Hematopoietic multipotent progenitor cell treated with erythropoietin and hydrocortisone succinate and interleukin-3 and kit ligand, for 15 days (in vitro differentiated cells): ENCODE results near the gene LYRM2.

Experiments used
- DNase-seq: peaks from one replicate; pipeline ENCODE4 v3.0.0-alpha.2; 2015; ENCODE audit warnings: low spot score

Gene LYRM2

DNA sequence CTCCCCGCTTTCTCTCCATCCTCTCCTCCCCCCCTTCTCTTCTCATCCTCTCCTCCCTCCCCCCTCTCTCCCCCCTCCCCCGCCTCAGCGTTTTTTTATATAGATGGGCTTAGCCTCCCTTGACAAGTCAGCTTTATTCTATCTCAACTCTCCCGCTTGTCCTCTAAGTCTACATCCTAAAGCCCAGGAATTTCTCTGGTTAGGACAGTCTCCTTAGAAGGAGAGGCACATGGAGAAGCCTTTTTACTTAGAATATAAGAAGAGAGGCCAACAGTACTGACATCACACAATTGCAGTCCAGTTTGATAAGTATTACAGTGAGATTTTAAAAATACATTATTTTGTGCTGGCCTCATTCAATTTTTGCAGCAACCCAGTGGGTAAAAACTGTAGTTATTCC, 83.5 kb downstream of the LYRM2 start:
- DNase-seq = no peak

DNA sequence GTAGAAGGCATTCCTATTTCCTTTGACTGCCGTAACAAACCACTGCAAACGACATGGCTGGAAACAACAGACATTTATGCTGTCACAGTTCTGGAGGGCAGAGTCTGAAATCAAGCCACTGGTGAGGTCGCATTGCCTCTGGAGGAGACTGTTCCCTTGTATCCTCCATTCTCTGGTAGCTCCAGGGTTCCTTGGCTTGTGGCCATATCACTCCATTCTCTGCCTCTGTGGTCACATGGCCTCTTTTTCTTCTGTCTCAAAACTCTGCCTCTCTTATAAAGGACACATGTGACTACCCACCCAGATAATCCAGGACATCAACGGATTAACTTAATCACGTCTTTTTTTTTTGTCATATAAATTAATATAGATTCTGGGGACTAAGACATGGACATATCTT, 84.4 kb downstream of the LYRM2 start:
- DNase-seq = no peak

DNA sequence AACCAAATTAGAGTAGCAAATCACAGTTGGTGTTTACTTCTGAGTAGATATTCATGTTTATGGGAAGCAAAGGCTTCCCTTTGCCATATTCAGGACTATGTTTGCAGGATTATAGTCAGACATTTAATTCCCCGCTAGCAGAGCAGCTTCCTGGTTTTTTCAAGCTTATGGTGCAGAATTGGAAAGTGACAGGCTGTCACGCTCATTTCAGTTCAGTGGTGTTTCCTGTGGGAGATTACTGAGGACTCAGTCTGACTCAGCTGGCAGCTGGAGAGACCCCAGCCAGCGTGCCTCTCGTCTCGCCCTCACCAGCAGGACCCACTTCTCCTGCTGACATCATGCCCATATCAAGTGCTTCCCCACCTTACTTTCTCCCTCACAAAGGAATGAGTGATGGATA, 85.1 kb downstream of the LYRM2 start:
- DNase-seq = no peak

DNA sequence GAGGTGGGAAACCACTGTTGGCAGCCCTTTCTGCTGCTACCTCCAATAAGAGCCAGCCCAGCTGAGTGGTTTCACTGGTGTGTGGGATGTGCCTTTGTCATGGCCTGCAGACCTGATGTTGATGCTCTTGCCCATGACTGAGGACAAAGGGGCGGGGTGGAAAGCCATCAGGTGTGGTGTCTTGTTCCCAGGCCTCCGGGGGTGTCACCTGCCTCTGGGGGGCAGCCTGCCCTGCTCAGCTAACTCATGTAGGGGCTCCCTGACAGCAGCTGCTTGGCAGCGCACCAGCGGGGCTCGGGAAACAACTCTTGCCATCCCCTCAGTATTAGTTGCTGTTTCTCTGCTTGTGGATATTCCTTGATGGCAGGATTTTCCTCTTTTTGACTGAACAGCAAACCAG, 91.3 kb downstream of the LYRM2 start:
- DNase-seq = no peak

DNA sequence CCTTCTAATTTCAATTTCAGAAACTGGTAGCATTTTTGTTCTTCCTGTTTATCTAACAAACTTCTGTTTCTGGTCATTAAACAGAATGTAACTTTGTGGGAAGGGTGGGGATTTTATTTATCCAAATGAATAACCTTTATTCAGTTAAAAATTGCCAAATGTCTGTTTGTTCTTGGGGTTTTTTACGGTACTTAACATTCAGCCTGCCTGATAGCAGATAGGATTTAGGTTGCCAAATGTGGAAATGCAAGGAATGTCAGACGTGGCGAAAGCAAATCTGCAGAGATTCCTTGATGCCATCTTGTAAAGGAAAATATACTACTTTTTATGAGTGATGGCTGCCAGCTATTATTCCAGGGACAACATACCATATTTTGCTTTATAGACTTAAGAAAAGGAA, 95.7 kb downstream of the LYRM2 start:
- DNase-seq = no peak

DNA sequence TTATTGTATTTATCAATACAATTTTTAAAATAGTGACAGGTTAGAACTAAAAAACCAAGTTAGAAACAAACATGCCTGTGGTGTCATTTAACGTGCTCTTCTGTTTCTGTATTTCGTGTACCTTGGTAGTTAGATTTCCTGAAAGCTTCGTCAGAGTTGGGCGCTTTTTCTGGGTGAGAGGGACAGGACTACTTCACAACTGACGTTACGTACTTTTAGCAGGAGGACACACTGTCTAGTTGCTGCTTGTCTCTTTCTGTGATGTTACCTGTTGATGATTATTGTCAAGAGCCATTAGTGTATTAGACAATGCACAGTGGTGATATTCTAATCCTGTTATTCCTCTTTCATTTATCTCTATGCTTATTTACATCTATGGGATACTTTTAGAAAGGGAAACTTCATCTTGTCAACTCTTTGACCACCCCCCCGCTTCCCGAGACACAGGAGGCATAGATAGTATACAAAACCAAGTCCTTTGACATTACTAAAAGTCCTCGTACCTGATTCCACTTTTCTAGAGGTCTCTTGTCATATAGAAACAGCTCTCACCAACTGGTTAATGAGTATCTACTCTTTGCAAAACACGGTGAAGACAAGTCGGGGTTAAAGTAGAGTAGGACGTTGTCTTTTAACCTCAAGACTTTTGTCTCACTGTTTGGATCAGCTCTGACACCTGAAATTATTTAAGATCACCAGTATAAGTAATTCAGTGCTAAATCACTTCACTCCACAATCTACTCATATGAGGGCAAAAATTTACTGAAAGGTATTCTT, 96.3 kb downstream of the LYRM2 start:
- DNase-seq = no peak

DNA sequence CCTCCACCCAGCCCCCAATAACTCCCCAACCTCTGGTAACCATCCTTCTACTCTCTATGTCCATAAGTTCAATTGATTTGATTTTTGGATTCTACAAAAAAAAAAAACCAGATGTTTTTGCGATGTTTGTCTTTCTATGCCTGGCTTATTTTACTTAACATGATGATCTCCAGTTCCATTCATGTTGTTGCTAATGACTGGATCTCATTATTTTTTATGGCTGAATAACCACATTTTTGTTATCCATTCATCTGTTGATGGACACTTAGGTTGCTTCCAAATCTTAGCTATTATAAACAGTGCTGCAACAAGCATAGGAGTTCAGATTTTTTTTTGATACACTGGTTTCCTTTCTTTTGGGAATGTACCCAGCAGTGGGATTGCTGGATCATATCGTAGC, 98.8 kb downstream of the LYRM2 start:
- no peak for DNase-seq

DNA sequence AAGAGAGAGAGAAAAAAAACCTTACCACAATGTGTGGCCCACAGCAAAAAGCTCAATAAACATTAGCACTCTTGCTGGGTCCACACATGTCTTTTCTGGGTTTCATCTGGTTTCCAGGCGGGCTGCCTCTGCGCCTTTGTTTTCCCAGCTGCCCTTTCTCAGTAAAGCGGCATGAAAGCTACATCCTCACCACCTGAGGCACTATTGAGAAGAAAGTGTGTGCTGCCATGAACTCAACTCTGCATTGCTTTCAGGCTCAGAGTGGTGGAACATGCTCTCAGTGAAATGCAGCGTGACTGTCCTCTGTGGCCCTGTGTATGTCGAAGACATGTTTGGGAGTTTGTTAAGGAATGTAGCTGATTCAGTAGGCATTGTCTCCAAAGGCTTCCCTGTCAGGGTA, 102.3 kb downstream of the LYRM2 start:
- DNase-seq = no peak

DNA sequence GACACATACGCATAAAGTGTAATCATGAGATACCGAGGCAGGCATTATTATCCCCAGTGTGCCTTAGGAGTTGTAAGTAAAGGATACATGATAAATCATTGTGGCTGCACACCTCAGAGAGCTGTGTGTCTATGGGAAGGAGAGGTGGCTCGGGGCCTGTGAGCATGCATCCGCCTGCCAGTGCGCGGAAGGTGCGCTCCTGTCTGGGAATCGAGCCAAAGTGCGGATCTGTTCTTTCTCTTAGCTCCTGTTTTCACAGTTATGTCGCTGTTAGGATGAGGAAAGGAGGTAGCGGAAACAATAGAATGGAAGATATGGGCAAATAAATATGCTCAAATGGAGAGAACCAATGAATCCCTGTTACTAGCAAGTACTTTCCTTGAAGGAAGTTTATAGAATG, 107.6 kb downstream of the LYRM2 start:
- DNase-seq = no peak

DNA sequence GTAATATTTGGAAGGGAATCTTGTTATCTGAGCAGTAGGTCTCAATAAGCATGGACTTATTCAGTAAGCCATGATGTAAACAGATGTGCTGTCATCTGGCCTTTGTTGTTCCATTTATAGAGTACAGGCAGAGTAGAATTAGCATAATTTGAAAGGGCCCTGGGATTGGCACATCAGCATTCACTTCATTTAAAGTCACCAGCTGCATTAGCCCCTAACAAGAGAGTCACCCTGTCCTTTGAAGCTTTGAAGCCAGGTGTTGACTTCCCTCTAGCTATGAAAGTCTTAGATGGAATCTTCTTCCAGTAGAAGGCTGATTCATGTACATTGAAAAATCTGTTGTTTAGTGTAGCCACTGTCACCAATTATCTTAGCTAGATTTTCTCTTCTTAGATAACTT, 109.7 kb downstream of the LYRM2 start:
- DNase-seq = no peak

DNA sequence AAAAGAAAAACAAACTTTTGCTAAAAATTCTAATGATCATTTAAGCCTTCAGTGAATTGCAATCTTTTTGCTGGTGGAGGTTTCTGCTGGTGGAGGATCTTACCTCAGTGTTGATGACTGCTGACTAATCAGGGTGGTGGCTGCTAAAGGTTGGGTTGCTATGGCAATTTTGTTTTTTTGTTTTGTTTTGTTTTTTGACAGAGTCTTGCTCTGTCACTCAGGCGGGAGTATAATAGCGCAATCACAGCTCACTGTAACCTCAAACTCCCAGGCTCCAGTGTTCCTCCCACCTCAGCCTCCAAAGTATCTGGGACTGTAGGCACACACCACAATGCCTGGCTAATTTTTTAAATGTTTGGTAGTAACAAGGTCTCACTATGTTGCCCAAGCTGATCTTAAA, 110.9 kb downstream of the LYRM2 start:
- no peak for DNase-seq

DNA sequence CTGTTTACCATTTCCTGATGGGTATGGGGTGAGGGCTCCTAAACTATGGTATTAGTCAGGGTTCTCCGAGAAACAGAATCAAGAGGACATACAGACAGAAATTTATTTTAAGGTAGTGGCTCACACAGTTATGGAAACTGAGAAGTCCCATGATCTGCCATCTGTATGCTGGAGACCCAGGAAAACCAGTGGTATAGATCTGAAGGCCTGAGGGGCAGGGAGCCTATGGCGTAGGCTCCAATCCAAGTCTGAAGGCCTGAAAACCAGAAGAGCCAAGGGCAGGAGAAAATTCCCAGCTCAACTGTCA, 112.0 kb downstream of the LYRM2 start:
- DNase-seq = no peak

DNA sequence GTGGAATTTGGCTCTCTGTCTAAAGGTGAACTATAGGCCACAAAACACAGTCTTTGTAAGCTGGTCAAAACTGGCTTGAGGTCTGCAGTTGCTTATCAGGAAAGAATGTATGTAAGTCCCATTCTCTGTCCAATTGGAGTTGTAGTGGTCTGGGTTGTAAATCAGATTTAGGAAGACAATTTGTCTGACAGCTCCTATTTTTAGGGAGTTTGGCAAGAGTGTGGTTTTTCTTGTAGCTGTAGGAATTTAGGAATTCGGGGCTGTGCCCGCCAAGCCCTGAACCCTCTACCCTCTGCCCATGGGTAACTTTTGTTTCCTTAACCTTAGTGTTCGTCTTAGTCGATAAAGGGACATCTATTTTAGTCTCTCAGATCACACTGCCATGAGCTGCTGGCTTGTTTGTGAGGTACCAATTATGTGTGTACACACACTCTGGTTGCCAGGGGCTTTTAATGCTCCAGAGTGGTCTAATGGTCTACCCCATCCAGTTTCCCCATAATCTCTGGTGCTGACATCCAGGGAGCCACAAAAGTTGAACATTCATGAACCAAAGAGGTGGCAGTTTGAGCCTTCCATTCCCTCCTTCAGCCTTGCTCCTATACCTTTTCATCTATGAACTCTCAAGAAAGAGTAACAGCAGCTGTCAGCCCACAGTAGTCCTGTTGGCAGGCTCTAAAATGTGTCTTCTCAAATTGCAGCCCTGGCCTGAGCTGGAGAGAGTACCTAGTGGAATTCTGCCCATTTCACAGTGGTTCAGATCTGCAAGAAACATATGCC, 112.6 kb downstream of the LYRM2 start:
- no peak for DNase-seq

DNA sequence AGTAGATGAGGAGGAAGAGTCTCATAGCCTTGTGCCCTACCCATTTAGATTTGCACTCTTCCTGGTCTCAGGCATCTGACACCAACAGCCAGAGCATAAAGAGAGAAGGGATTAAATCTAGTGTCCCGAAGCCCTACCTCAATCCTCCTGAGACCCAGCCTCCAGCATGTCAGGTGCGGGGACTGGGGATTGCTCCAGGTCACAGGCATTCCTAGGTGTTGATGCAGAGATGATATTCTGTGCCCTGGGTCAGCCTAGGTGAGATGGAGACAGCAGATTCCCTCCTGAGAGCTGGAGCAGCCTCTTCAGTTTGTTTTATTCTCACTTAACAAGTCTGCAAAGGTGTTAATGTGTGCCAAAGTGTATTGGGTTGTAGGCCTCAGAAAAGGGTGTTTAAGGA, 115.8 kb downstream of the LYRM2 start:
- no peak for DNase-seq

DNA sequence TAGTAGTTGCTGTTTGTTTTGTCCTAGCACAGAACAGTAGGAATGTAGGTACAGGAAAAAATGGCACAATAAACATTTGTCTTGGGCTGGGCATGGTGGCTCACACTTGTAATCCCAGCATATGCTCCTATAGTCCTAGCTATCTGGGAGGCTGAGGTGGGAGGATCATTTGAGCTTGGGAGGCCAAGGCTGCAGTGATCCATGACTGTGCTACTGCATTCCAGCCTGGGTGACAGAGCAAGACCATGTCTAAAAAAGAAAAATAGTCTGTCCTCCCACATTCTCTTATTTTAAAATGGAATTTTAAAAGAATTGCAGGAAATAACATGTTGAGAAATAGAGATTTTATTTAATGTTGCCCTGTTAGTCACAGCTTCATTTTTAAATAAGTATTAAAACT, 117.8 kb downstream of the LYRM2 start:
- no peak for DNase-seq

DNA sequence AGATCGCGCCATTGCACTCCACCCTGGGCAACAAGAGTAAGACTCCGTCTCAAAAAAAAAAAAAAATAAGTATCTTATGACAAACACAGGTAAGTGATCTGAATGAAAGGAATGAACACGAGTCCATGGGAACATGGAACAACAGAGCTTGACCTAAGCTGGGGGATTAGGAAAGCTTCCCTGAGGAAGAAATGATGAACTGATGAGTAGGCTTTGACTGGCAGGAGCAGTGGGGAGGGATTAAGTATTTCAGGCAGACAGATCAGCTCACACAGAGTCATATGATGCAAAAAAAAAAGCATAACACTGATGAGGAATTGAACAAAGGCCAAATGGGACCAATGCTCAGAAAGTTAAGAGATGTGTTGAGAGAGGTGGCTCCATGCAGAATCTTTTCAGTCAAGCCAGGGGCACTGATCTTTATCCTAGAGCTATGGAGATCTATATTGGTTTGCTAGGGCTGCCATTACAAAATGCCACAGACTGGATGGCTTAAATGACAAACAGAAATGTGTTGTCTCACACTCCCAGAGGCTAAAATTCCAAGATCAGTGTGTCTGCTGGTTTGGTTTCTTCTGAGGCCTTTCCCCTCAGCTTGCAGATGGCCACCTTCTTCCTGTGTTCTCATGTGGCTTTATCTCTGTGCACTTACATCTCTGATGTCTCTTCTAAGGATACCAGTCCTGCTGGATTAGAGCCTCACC, 120.0 kb downstream of the LYRM2 start:
- no peak for DNase-seq
